AG10803 (cell line): ENCODE data around the gene FSD2.

ENCODE experiments used
- DNase-seq: peaks from one replicate; pipeline ENCODE4 v3.0.0; 2010; ENCODE audit warnings: low read depth
- H3K4me3 ChIP-seq: 2 replicates; pipeline ENCODE4 v1.5.1; 2011; ENCODE audit warnings: mild to moderate bottlenecking, low read length, control low read depth
- TF ChIP-seq, protein P1 (sequence below): conservative IDR thresholded peaks from 2 replicates; pipeline ENCODE4 v1.5.1; 2011; ENCODE audit warnings: mild to moderate bottlenecking, low read length, control low read depth, inconsistent platforms

FSD2 gene

DNA sequence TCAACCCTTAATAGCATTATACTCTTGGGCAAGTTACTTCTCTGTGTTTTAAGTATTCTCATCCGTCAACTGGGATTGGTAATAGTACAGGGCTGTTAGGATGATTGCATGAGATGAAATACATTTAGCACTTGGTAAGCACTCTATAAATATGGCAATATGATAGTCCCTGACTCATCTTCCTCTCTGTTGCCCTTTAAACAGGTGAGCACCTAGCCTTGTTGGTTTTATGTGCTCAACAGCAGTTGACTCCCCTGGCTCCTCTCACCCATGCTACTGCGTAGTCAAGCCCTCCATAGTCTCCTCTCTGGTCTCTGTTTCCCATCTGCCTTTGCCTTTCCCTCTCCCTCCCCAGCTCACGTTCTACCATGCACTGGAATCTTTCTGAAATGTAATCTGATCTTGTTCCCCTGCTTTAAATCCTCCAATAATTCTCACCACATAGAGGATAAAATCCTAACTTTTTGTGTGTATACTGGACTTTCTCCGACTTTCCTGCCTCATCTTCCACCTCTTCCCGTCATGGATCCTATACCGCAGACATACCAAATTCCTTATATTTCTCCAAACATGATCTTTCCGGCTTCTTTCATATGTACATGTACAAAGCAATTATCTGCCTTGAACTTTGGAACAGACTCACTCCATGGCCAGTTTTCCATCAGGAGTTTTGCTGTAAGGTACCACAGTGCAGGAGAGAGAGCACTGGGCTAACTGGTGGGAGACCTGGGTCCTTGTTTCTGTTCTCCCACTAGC, 42.3 kb downstream of the FSD2 start:
- no peak overlapping the region for H3K4me3 ChIP-seq
- TF ChIP-seq, protein P1, sequence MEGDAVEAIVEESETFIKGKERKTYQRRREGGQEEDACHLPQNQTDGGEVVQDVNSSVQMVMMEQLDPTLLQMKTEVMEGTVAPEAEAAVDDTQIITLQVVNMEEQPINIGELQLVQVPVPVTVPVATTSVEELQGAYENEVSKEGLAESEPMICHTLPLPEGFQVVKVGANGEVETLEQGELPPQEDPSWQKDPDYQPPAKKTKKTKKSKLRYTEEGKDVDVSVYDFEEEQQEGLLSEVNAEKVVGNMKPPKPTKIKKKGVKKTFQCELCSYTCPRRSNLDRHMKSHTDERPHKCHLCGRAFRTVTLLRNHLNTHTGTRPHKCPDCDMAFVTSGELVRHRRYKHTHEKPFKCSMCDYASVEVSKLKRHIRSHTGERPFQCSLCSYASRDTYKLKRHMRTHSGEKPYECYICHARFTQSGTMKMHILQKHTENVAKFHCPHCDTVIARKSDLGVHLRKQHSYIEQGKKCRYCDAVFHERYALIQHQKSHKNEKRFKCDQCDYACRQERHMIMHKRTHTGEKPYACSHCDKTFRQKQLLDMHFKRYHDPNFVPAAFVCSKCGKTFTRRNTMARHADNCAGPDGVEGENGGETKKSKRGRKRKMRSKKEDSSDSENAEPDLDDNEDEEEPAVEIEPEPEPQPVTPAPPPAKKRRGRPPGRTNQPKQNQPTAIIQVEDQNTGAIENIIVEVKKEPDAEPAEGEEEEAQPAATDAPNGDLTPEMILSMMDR: no peak
- no peak for DNase-seq

DNA sequence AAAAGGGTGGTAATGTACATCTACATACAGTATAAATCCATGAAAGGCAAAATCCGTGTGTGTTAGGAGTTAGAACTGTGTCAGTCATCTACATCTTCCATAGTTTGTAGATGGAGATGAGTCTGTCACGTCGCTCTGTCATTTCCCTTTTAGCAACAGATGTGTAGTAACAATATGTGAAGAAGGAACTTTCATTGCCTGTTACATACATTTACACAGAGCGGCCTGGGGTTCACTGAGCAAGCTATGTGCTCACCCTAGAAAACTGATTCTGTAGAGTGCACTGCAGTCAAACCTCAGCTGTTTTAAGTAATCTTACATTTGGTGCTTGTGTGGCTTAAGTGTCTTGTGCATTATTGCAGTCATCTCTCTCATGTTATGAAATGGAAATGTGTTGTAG, 54.6 kb downstream of the FSD2 start:
- no peak for DNase-seq
- TF ChIP-seq, protein P1: no peak
- H3K4me3 ChIP-seq: peak overlapping the region; percentile 98

DNA sequence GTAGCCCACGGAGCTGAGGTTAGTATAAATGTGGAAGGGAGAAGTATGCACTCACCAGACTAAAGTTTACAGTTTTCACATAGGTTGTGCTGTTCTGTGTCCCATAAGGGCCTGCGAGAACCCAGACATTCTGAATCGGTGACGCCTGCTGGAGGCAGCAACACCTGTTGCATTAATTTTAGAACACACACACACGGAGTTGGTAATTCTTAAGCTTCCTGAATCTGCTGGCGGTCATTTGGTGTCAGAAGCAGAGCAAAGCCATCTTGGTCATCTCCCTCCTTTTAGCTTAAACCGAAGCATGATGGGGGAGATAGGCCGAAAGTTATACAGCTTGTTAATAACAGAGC, 55.1 kb downstream of the FSD2 start:
- peak overlapping the region; percentile 98 for H3K4me3 ChIP-seq
- TF ChIP-seq, protein P1: no peak
- no peak for DNase-seq

DNA sequence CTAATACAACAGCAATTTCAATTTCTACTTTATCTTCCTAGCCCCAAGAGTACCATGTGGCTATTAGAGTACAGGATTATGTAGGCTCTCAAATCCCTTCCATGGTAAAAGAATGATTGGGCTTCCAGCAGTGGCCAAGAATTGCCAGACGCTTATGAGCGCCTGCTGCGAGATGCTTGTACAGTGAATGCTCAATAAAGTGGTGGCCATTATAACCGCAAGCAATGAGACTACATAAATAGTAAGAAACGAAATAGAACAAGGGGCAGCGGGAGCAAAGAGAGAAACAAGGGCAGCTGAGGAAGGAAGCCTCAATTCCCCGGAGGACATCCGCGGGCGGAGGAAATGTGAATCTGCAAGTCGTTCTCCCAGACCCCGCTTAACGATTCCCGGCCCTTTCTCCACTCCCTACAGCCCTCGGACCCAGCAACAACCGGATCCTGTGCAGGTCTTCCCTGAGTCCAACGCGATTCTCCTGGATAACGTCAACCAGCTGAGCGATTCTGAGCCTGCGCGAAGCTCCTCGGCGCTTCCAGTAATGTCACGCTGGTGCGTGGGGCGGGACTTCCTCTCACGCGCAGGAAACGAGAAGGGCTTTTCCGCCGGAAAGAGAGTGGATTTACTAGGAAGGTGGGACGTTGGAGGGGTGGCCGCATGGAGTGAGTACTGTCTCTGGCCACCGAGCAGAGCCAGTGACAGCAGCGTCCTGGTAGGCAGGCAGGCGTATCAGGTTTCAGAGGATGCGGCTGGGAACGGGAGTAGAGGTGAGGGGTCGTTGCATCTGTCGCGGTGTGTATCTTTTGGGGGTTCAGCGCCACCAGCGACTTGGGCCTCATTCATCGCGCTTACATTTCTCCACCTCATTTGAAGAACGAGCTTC, 55.7 kb downstream of the FSD2 start:
- TF ChIP-seq, protein P1: no peak

DNA sequence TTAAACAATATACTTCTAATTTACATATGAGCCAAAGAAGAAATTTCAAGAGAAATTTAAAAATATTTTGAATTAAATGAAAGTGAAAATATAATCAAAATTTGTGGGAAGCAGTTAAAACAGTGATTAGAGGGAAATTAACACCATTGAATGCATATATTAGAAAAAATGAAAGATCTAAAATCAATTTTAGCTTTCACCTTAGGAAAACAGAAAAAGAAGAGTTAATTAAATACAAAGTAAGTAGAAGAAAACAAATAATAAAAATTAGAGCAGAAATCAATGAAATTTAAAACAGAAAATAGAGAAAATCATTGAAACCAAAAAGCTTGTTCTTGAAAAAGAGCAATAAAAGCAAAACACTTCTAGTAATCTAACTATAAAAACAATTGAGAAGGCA, 57.6 kb downstream of the FSD2 start:
- no peak for DNase-seq
- TF ChIP-seq, protein P1: no peak
- H3K4me3 ChIP-seq: no peak overlapping the region

More for the DNA sequence above, 55.7 kb downstream of the FSD2 start:
- DNase-seq: peak; percentile 94
- peak overlapping the region; percentile 98 for H3K4me3 ChIP-seq

DNA sequence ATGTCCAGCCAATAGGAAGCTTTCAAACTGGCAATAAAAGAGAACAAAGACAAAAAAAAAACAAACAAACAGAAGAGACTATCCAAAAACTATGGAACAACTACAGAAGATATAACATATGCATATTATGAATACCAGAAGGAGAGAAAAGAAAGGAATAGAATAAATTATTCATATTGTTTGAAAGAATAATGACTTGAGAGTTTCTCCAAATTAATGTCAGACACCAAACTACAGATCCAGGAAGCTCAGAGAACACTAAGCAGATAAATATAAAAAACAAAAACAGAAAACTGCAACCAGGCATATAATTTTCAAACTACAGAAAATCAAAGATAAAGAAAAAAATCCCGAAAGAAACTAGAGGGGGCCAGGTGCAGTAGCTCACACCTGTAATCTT, 62.1 kb downstream of the FSD2 start:
- H3K4me3 ChIP-seq: no peak overlapping the region
- TF ChIP-seq, protein P1: no peak
- no peak for DNase-seq
